Kidney glomerular epithelial cell (primary cell): ENCODE data around the gene CORO1A.
"Not testable (repeated sequence)": the region's sequence is repeated elsewhere in the genome, so short reads cannot be mapped to it uniquely, and the experiment has no call there.

Source experiments
- DNase-seq: peaks from one replicate; lab custom pipeline; 2025; lab: John Stamatoyannopoulos, UW

The CORO1A gene

GRCh38 chr16:30170145-30170544 is 13.3 kb upstream of the CORO1A start:
- not testable (repeated sequence) for DNase-seq

- no peak for DNase-seq
Observed at GRCh38 chr16:30173054-30173453, 10.3 kb upstream of the CORO1A start.

GRCh38 chr16:30176876-30177275 is 6.5 kb upstream of the CORO1A start:
- DNase-seq, result not testable (repeated sequence)

GRCh38 chr16:30179195-30179594 is 4.2 kb upstream of the CORO1A start:
- no peak for DNase-seq

GRCh38 chr16:30179931-30180330 is 3.5 kb upstream of the CORO1A start:
- no peak for DNase-seq

GRCh38 chr16:30180741-30181140 is 2.7 kb upstream of the CORO1A start:
- DNase-seq, result no peak

GRCh38 chr16:30184096-30184890 is 891 bp downstream of the CORO1A start:
- DNase-seq, result no peak

GRCh38 chr16:30184891-30185682 is 1.7 kb downstream of the CORO1A start:
- DNase-seq, result no peak

GRCh38 chr16:30185683-30186421 is 2.5 kb downstream of the CORO1A start:
- no peak for DNase-seq

GRCh38 chr16:30186444-30186781 is 3.0 kb downstream of the CORO1A start:
- no peak for DNase-seq

GRCh38 chr16:30186782-30187555 is 3.6 kb downstream of the CORO1A start:
- no peak for DNase-seq

GRCh38 chr16:30187556-30187865 is 4.1 kb downstream of the CORO1A start:
- no peak for DNase-seq

GRCh38 chr16:30187971-30188561 is 4.7 kb downstream of the CORO1A start:
- DNase-seq, result no peak

GRCh38 chr16:30191158-30191557 is 7.8 kb downstream of the CORO1A start:
- not testable (repeated sequence) for DNase-seq

- not testable (repeated sequence) for DNase-seq
Observed at GRCh38 chr16:30193098-30193497, 9.7 kb downstream of the CORO1A start.

GRCh38 chr16:30193615-30194014 is 10.2 kb downstream of the CORO1A start, which contains the start of the genes BOLA2B and SLX1A:
TSS of gene BOLA2B (minus strand) at chr16:30193666. CDS start at chr16:30193595, 71 bp downstream.
TSS of gene SLX1A (plus strand) at chr16:30193875. CDS start at chr16:30194085, 210 bp downstream.
- DNase-seq, result not testable (repeated sequence)

GRCh38 chr16:30194172-30194925 is 10.9 kb downstream of the CORO1A start:
- DNase-seq, result not testable (repeated sequence)

- DNase-seq, result not testable (repeated sequence)
Observed at GRCh38 chr16:30197001-30197400, 13.6 kb downstream of the CORO1A start.

GRCh38 chr16:30199049-30199448 is 15.6 kb downstream of the CORO1A start, which contains the start of gene SULT1A3:
TSS of gene SULT1A3 (plus strand) at chr16:30199255. CDS start at chr16:30200729, 1,474 bp downstream.
- DNase-seq, result not testable (repeated sequence)

- not testable (repeated sequence) for DNase-seq
Observed at GRCh38 chr16:30199608-30200343, 16.4 kb downstream of the CORO1A start.
